NT2/D1 (cell line): ENCODE measurements around the gene RANGAP1.

ENCODE experiments used
- DNase-seq: peaks from one replicate; pipeline ENCODE4 v3.0.0-alpha.2; 2011; ENCODE audit warnings: low read depth, low spot score
- H3K27me3 ChIP-seq: 2 replicates; pipeline ENCODE4 v1.6.0; 2011; ENCODE audit warnings: mild to moderate bottlenecking; ENCODE audit not compliant: insufficient read length, insufficient read depth
- H3K36me3 ChIP-seq: 2 replicates; pipeline ENCODE4 v1.6.1; 2011; ENCODE audit warnings: mild to moderate bottlenecking, low read length, mixed read lengths; ENCODE audit not compliant: insufficient read depth, insufficient read length
- H3K4me1 ChIP-seq: 2 replicates; pipeline ENCODE4 v1.5.1; 2011; ENCODE audit not compliant: insufficient read depth, insufficient read length
- H3K4me3 ChIP-seq: 2 replicates; pipeline ENCODE4 v1.5.1; 2011; ENCODE audit warnings: low read depth; ENCODE audit not compliant: insufficient read length
- H3K9ac ChIP-seq: 2 replicates; pipeline ENCODE4 v1.6.0; 2011; ENCODE audit warnings: low read depth; ENCODE audit not compliant: insufficient read length
- H3K9me3 ChIP-seq: 2 replicates; pipeline ENCODE4 v1.5.1; 2011; ENCODE audit warnings: mild to moderate bottlenecking, low read length; ENCODE audit not compliant: insufficient read depth
- SUZ12 ChIP-seq: IDR thresholded peaks from 2 replicates; pipeline ENCODE4 v1.6.1; 2011; ENCODE audit not compliant: insufficient read length, insufficient read depth; ENCODE audit errors: extremely low read depth
- YY1 ChIP-seq: IDR thresholded peaks from 2 replicates; pipeline ENCODE4 v1.6.1; 2011; ENCODE audit not compliant: insufficient read length, insufficient read depth
- ZNF274 ChIP-seq: IDR thresholded peaks from 2 replicates; pipeline ENCODE4 v1.6.1; 2011; ENCODE audit warnings: mild to moderate bottlenecking, low read depth, low read length

Gene RANGAP1

GRCh38 chr22:41234815-41235695 lies 50.9 kb downstream of the RANGAP1 start:
- Histone ChIP-seq H3K4me3 (no peak overlapping the region), H3K4me1 (peaks cover 14% of the 10 kb centered on the region), H3K9ac (no peak overlapping the region), H3K36me3 (peaks cover 14% of the 10 kb centered on the region), H3K27me3 (peaks cover 21% of the 10 kb centered on the region), H3K9me3 (no peaks in the 10 kb centered on the region)
- DNase-seq = no peak
- no peak for TF ChIP-seq ZNF274
- no peak for TF ChIP-seq SUZ12
- no peak for TF ChIP-seq YY1

GRCh38 chr22:41231369-41231768 lies 54.6 kb downstream of the RANGAP1 start:
- TF ChIP-seq SUZ12 (no peak), ZNF274 (no peak), YY1 (no peak)
- Histone ChIP-seq H3K27me3 (no peaks in the 10 kb centered on the region), H3K36me3 (peaks cover 40% of the 10 kb centered on the region), H3K9me3 (no peaks in the 10 kb centered on the region), H3K4me3 (no peak overlapping the region), H3K4me1 (no peaks in the 10 kb centered on the region), H3K9ac (no peak overlapping the region)
- no peak for DNase-seq

- H3K4me1 ChIP-seq = no peaks in the 10 kb centered on the region
- TF ChIP-seq YY1 (no peak), SUZ12 (no peak), ZNF274 (no peak)
- no peak for DNase-seq
- H3K36me3 ChIP-seq = peaks cover 49% of the 10 kb centered on the region
- H3K9me3 ChIP-seq = no peaks in the 10 kb centered on the region
- H3K4me3 ChIP-seq = no peak overlapping the region
- H3K9ac ChIP-seq = no peak overlapping the region
- H3K27me3 ChIP-seq = no peaks in the 10 kb centered on the region
Observed at GRCh38 chr22:41230401-41230785, 55.6 kb downstream of the RANGAP1 start.

DNA sequence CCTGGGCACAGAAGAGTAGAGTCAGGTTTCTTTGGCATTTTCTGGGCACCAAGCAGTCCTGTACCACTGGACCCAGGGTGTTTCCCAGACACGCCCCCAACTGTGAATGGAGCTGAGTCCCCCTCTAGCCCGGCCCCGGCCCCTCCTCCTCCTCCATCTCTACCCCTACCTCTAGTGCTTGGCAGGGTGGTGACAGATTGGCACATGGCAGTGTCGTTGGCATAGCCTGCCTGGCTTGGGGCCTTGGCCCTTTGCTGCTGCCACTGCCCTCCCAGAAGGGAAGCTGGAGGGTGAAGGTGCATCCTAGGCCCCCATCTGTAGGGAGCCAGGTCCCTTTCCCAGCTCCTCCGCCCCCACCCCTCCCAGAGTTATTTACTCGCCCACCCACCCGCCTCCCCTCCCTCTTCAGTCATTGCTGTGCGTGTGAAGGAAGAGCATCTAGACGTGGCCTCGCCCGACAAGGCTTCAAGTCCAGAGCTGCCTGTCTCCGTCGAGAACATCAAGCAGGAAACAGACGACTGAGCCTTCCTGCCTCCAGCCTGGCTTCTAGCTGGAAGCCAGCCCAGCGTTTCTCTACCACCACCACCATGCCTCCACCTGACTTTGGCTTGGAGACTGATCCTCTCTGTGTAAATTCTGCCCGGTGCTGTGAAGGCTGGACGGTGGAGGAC lies 56.1 kb downstream of the RANGAP1 start:
- no peaks in the 10 kb centered on the region for H3K27me3 ChIP-seq
- DNase-seq = no peak
- H3K36me3 ChIP-seq = peaks cover 54% of the 10 kb centered on the region
- H3K4me1 ChIP-seq = no peaks in the 10 kb centered on the region
- no peaks in the 10 kb centered on the region for H3K9me3 ChIP-seq
- TF ChIP-seq YY1 = no peak
- no peak for TF ChIP-seq ZNF274
- no peak for TF ChIP-seq SUZ12
- no peak overlapping the region for H3K9ac ChIP-seq
- no peak overlapping the region for H3K4me3 ChIP-seq

DNA sequence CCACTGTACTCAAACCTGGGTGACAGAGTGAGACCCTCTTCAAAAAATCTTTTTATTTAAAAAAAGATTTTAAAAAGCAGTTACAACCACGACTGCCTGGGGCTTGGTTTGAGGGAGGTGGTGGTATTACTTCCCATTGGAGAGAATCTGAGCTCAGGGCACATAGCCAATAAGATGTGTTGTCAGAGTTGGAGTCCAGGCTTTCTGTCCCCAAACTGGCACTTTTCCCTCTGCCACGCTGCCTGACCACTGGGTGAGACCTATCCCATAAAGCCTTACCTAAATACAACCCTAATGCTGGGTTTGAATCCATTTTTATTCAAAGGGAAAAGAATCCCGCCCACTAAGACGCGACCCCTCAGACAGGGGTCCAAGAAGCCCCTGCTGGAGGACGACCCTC lies 56.8 kb downstream of the RANGAP1 start:
- DNase-seq = no peak
- peaks cover 61% of the 10 kb centered on the region for H3K36me3 ChIP-seq

DNA sequence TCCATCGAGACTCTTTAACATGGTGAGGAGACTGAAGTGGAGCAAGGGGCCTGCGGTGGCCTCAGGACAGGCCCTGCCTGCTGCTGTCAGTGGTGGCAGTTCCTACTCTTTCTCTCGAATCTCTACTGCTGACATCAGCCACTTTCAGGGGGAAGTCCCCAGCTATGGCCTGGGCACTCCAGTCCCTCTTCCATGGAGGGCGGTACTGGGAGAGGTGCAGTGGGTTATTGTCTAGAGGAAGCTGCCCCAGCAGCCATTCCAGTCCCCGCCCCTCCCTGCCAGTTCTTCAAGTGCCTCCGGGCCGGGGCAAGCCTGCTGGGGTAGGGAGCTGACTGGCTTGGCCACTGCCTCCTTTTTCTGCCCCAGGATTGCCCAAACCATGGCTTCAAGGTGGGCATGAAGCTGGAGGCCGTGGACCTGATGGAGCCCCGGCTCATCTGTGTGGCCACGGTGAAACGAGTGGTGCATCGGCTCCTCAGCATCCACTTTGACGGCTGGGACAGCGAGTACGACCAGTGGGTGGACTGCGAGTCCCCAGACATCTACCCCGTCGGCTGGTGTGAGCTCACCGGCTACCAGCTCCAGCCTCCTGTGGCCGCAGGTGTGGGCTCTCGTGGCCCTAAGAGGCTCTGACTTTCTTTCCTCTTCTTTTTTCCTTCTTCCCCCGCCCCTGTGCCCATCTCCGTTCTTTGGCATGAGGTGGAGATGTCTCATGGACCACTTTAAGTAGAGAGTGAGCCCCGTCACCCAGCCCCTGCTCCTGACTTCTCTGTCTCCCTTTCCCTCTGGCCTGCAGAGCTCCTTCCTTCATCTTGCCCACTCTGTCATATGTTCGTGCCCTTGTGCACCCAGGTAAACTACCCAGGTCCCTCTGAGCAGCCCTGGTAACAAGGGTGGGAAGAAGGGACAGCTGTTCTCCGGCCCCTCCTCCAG lies 59.0 kb downstream of the RANGAP1 start:
- TF ChIP-seq ZNF274 (no peak), SUZ12 (no peak), YY1 (no peak)
- H3K36me3 ChIP-seq = peaks cover 81% of the 10 kb centered on the region
- H3K9ac ChIP-seq = no peak overlapping the region

More for the DNA sequence above, 56.8 kb downstream of the RANGAP1 start:
- no peaks in the 10 kb centered on the region for H3K4me1 ChIP-seq
- no peak overlapping the region for H3K4me3 ChIP-seq
- no peak overlapping the region for H3K9ac ChIP-seq
- TF ChIP-seq YY1 = no peak
- no peak for TF ChIP-seq ZNF274
- no peak for TF ChIP-seq SUZ12
- no peaks in the 10 kb centered on the region for H3K9me3 ChIP-seq
- H3K27me3 ChIP-seq = no peaks in the 10 kb centered on the region

GRCh38 chr22:41223535-41223934 lies 62.5 kb downstream of the RANGAP1 start:
- H3K36me3 ChIP-seq = peaks cover 89% of the 10 kb centered on the region

More for the DNA sequence above, 59.0 kb downstream of the RANGAP1 start:
- Histone ChIP-seq H3K9me3 (no peaks in the 10 kb centered on the region), H3K4me3 (no peak overlapping the region), H3K27me3 (no peaks in the 10 kb centered on the region), H3K4me1 (no peaks in the 10 kb centered on the region)
- no peak for DNase-seq

More at GRCh38 chr22:41223535-41223934, 62.5 kb downstream of the RANGAP1 start:
- no peaks in the 10 kb centered on the region for H3K27me3 ChIP-seq
- peaks cover 4% of the 10 kb centered on the region; the same call in 1 of the 2 replicates for H3K9me3 ChIP-seq
- no peak overlapping the region for H3K9ac ChIP-seq
- TF ChIP-seq SUZ12 = no peak
- TF ChIP-seq YY1 = no peak
- TF ChIP-seq ZNF274 = no peak
- no peak overlapping the region for H3K4me3 ChIP-seq
- DNase-seq = no peak
- H3K4me1 ChIP-seq = no peaks in the 10 kb centered on the region
